H1 (cell line): ENCODE results near the gene PRR19. TPM values are rescaled to one million over a fixed set of nuclear protein-coding genes. Genes with fewer than 3 reads are reported as not detected.
"Not testable (repeated sequence)": the region's sequence is repeated elsewhere in the genome, so short reads cannot be mapped to it uniquely, and the experiment has no call there.

ENCODE experiments used
- CTCF ChIA-PET: fragments of 300-600 bp; sonication (Branson Sonifier 250); formaldehyde crosslinking; loops from one replicate; lab custom pipeline; 2021; ENCODE audit not compliant: partially characterized antibody; lab: Charles Lee
- POLR2A ChIA-PET: fragments of 300-600 bp; sonication (Branson Sonifier 250); formaldehyde crosslinking; loops from one replicate; lab custom pipeline; 2021; ENCODE audit warnings: inconsistent platforms; ENCODE audit not compliant: partially characterized antibody; lab: Charles Lee
- DNase-seq, 2 experiments: peaks; one replicate each; pipeline versions ENCODE4 v3.0.0 to v3.0.0-alpha.2; 2010 to 2022; ENCODE audit warnings: low spot score in 2 of 2, low read depth in 1 of 2, mixed read lengths in 1 of 2
- FAIRE-seq: peaks from 2 replicates; lab custom pipeline; 2011; peaks lifted over from hg19 to GRCh38; lab: Jason Lieb, UNC
- H2AFZ ChIP-seq: 2 replicates; pipeline ENCODE4 v1.8.1; 2012; ENCODE audit warnings: low read length, inconsistent platforms
- H2AK5ac ChIP-seq: 2 replicates; pipeline ENCODE4 v1.6.1; 2013; ENCODE audit warnings: low read depth, low read length
- H2BK120ac ChIP-seq: replicated peaks from 2 replicates; pipeline ENCODE3; 2013; ENCODE audit warnings: low read depth, low read length, inconsistent platforms
- H2BK12ac ChIP-seq: 2 replicates; pipeline ENCODE4 v1.6.1; 2013; ENCODE audit warnings: low read depth, low read length
- H2BK15ac ChIP-seq: 2 replicates; pipeline ENCODE4 v1.6.1; 2013; ENCODE audit warnings: low read length
- H2BK20ac ChIP-seq: 2 replicates; pipeline ENCODE4 v1.6.1; 2013; ENCODE audit warnings: low read length
- H2BK5ac ChIP-seq: 2 replicates; pipeline ENCODE4 v1.6.1; 2013; ENCODE audit warnings: low read depth, low read length
- H3K14ac ChIP-seq: 2 replicates; pipeline ENCODE4 v1.6.1; 2013; ENCODE audit warnings: inconsistent platforms; ENCODE audit not compliant: insufficient read length
- H3K18ac ChIP-seq: 2 replicates; pipeline ENCODE4 v1.6.1; 2013; ENCODE audit warnings: low read length; ENCODE audit errors: extremely low read depth
- H3K23ac ChIP-seq: 2 replicates; pipeline ENCODE4 v1.6.1; 2013; ENCODE audit warnings: inconsistent platforms; ENCODE audit not compliant: insufficient read length
- H3K23me2 ChIP-seq: 2 replicates; pipeline ENCODE4 v1.6.1; 2013; ENCODE audit warnings: low read depth, low read length
- H3K27ac ChIP-seq: 2 replicates; pipeline ENCODE4 v1.6.1; 2011; ENCODE audit warnings: low read depth, low read length, inconsistent platforms
- H3K27me3 ChIP-seq, 4 experiments: replicated peaks in 1 of 4; 1 replicate in 1 of 4; 2 replicates in 3 of 4; pipeline versions ENCODE4 v1.6.1 to v1.8.1; 2011 to 2013; ENCODE audit warnings: low read length in 3 of 4, mild to moderate bottlenecking in 3 of 4, inconsistent platforms in 2 of 4, mixed read lengths in 2 of 4, moderate library complexity in 1 of 4; ENCODE audit not compliant: control insufficient read depth in 3 of 4, insufficient read depth in 3 of 4; ENCODE audit errors: extremely low read depth in 1 of 4
- H3K36me3 ChIP-seq, 4 experiments: 2 replicates each; pipeline versions ENCODE4 v1.6.1 to v1.8.1; 2011 to 2013; ENCODE audit warnings: mild to moderate bottlenecking in 4 of 4, low read length in 3 of 4, moderate library complexity in 2 of 4, control low read depth in 1 of 4, inconsistent platforms in 1 of 4; ENCODE audit not compliant: insufficient read depth in 4 of 4, control insufficient read depth in 2 of 4
- H3K4ac ChIP-seq: replicated peaks from 2 replicates; pipeline ENCODE3; 2013; ENCODE audit warnings: low read length, low read depth, mixed read lengths, inconsistent platforms; ENCODE audit not compliant: insufficient read length
- H3K4me1 ChIP-seq, 4 experiments: replicated peaks in 1 of 4; 1 replicate in 1 of 4; 2 replicates in 3 of 4; pipeline versions ENCODE4 v1.6.1 to v1.8.1; 2011 to 2013; ENCODE audit warnings: low read length in 3 of 4, inconsistent platforms in 2 of 4, mixed read lengths in 1 of 4; ENCODE audit not compliant: insufficient read depth in 4 of 4, control insufficient read depth in 3 of 4
- H3K4me2 ChIP-seq, 2 experiments: 2 replicates each; pipeline versions ENCODE4 v1.6.1 to v1.8.1; 2011 to 2013; ENCODE audit warnings: low read depth in 2 of 2, low read length in 2 of 2, control low read depth in 1 of 2, inconsistent platforms in 1 of 2, mild to moderate bottlenecking in 1 of 2; ENCODE audit not compliant: insufficient read depth in 1 of 2
- H3K4me3 ChIP-seq, 4 experiments: fragments of 200-600, 300-600 bp in 1 of 4; sonication (generic), shearing (Covaris generic), sonication (Bioruptor Twin) in 1 of 4; 2 replicates each; pipeline versions ENCODE4 v1.5.1 to v1.8.1; 2011 to 2016; ENCODE audit warnings: low read length in 4 of 4, low read depth in 3 of 4, control low read depth in 2 of 4, inconsistent platforms in 2 of 4, mild to moderate bottlenecking in 2 of 4, mixed read lengths in 1 of 4, moderate library complexity in 1 of 4; ENCODE audit not compliant: insufficient read depth in 2 of 4; ENCODE audit errors: extremely low read depth in 1 of 4
- H3K56ac ChIP-seq: replicated peaks from 2 replicates; pipeline ENCODE3; 2013; ENCODE audit warnings: low read depth, mild to moderate bottlenecking, mixed read lengths, low read length, inconsistent platforms; ENCODE audit not compliant: insufficient read length
- H3K79me1 ChIP-seq: 2 replicates; pipeline ENCODE4 v1.6.1; 2013; ENCODE audit warnings: low read depth, low read length, control low read depth
- H3K79me2 ChIP-seq, 2 experiments: 2 replicates each; pipeline versions ENCODE4 v1.6.1 to v1.8.1; 2012 to 2013; ENCODE audit warnings: low read length in 2 of 2, mild to moderate bottlenecking in 2 of 2, inconsistent platforms in 1 of 2; ENCODE audit not compliant: insufficient read depth in 2 of 2, control insufficient read depth in 1 of 2
- H3K9ac ChIP-seq, 4 experiments: replicated peaks in 1 of 4; 1 replicate in 1 of 4; 2 replicates in 3 of 4; pipeline versions ENCODE4 v1.6.1 to v1.8.1; 2011 to 2013; ENCODE audit warnings: low read depth in 3 of 4, low read length in 3 of 4, control low read depth in 2 of 4, mild to moderate bottlenecking in 2 of 4, moderate library complexity in 2 of 4, inconsistent platforms in 1 of 4; ENCODE audit errors: extremely low read depth in 1 of 4
- H3K9me3 ChIP-seq, 2 experiments: 2 replicates each; pipeline versions ENCODE4 v1.6.1 to v1.8.1; 2012 to 2013; ENCODE audit warnings: mild to moderate bottlenecking in 2 of 2, moderate library complexity in 2 of 2, control low read depth in 1 of 2, inconsistent platforms in 1 of 2, low read depth in 1 of 2, low read length in 1 of 2, mixed read lengths in 1 of 2; ENCODE audit not compliant: insufficient read depth in 2 of 2
- H4K20me1 ChIP-seq, 2 experiments: replicated peaks in 1 of 2; 2 replicates each; pipeline versions ENCODE3 to v1.8.1; 2011 to 2013; ENCODE audit warnings: inconsistent platforms in 2 of 2, low read length in 2 of 2, mild to moderate bottlenecking in 1 of 2; ENCODE audit not compliant: insufficient read depth in 2 of 2, control insufficient read depth in 1 of 2
- H4K5ac ChIP-seq: 2 replicates; pipeline ENCODE4 v1.6.1; 2013; ENCODE audit warnings: low read length, low read depth, mixed read lengths, inconsistent platforms; ENCODE audit not compliant: insufficient read length
- H4K8ac ChIP-seq: 2 replicates; pipeline ENCODE4 v1.8.0; 2013; ENCODE audit warnings: mild to moderate bottlenecking, moderate library complexity, low read length, inconsistent platforms; ENCODE audit not compliant: insufficient read depth; ENCODE audit errors: extremely low read depth
- H4K91ac ChIP-seq: replicated peaks from 2 replicates; pipeline ENCODE3; 2013; ENCODE audit warnings: low read length, mixed read lengths, inconsistent platforms; ENCODE audit not compliant: insufficient read length
- WGBS, 2 experiments: shearing (Covaris generic) in 1 of 2; methylation state at CpG; one replicate each; pipeline versions ENCODE4 v1.1.6 to v1.1.7; 2013 to 2015; ENCODE audit warnings: low lambda C conversion rate in 2 of 2, mixed read lengths in 2 of 2, inconsistent platforms in 1 of 2, low coverage in 1 of 2, missing lambda C conversion rate in 1 of 2; ENCODE audit not compliant: insufficient replicate concordance in 2 of 2, insufficient coverage in 1 of 2, insufficient read length in 1 of 2; ENCODE audit errors: extremely low coverage in 1 of 2, missing lambda C conversion rate in 1 of 2; 5-methylcytosine and 5-hydroxymethylcytosine counted together
- polyA plus RNA-seq, 7 experiments: library from polyadenylated mRNA; depleted of rRNA in 3 of 7; stranded (reverse) in 5 of 7; unstranded in 2 of 7; fragments of >200 nt in 5 of 7; fragments of 200-250 nt in 2 of 7; gene quantifications; 1 replicate in 5 of 7; 2 replicates in 1 of 7; 4 replicates in 1 of 7; pipeline versions ENCODE4 v1.2.1 to v1.2.3, GENCODE V29; 2011 to 2013; ENCODE audit warnings: missing spikeins in 2 of 7, mixed read lengths in 2 of 7
- total RNA-seq: library from RNA; stranded (reverse); fragmentation: NEBNext Ultra II Directional; extraction: Animal tissue kit (Norgen Biotek cat#: 25700); gene quantifications from 2 replicates; pipeline ENCODE4 v1.2.1, GENCODE V29; 2021

Gene PRR19
- total and polyA plus RNA-seq, 2 of the 8 experiments (the other 6 are each of a cell fraction or from before 2014, with no cell fraction given): 7.2 to 7.5 TPM

DNA sequence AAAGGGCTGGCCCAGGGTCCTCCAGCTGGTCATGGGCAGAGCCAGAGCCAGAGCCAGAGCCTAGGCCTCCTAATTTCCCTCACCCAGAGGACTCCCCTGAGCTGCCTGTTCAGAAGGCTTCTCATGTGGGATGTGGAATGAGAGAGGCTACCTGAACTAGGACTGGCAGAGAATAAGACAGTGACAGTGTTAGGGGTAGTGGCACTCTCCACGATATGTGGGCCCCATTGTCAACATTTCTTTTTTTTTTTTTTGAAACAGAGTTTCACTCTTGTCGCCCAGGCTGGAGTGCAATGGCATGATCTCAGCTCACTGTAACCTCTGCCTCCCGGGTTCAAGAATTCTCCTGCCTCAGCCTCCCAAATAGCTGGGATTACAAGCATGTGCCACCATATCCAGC lies 29.4 kb downstream of the PRR19 start:
- Histone ChIP-seq H4K20me1 (peaks cover 0 to 15% of the 10 kb centered on the region in 2 experiments), H3K79me2 (peaks cover 0 to 16% of the 10 kb centered on the region in 2 experiments; a peak in 1 of 4 replicates)
- not testable (repeated sequence) for H2BK20ac ChIP-seq, H3K9ac ChIP-seq, H3K4ac ChIP-seq, H2BK15ac ChIP-seq, H3K18ac ChIP-seq, H3K27ac ChIP-seq, FAIRE-seq, H3K27me3 ChIP-seq, H4K5ac ChIP-seq, H2BK120ac ChIP-seq, H4K91ac ChIP-seq, H3K14ac ChIP-seq, H2AK5ac ChIP-seq, H3K56ac ChIP-seq, DNase-seq, H3K23ac ChIP-seq, H3K36me3 ChIP-seq, H3K23me2 ChIP-seq, H3K79me1 ChIP-seq, H3K4me3 ChIP-seq, H4K8ac ChIP-seq, H3K4me2 ChIP-seq, H2AFZ ChIP-seq, H3K4me1 ChIP-seq, H2BK12ac ChIP-seq, H2BK5ac ChIP-seq, H3K9me3 ChIP-seq
- WGBS, 2 experiments: 93% methylated on average over 3 of the region's 3 CpGs; no CpG with 5 or more reads in 1 of the 2 experiments
- ChIA-PET POLR2A (interaction anchor here (1.3 kb wide), 1 partner anchor 39 kb away, joined by 3 read pairs; no protein-coding TSS in a partner anchor), CTCF (interaction anchor here (0.6 to 8.8 kb wide), 5 partner anchors 14 to 96 kb away, joined by 3 to 90 read pairs (median 4); no protein-coding TSS in a partner anchor)
